Loucy (cell line): Measurements from ENCODE around the gene DCD.

Experiments used
- EZH2phosphoT487 ChIP-seq: fragments of 200-600 bp; IDR thresholded peaks from 2 replicates; pipeline ENCODE4 v1.6.1; 2018; ENCODE audit warnings: antibody characterized with exemption, mild to moderate bottlenecking, moderate library complexity, borderline replicate concordance
- TF ChIP-seq, protein P1 (sequence below): fragments of 200-600 bp; sonication (generic); conservative IDR thresholded peaks from 2 replicates; pipeline ENCODE4 v1.5.1; 2014; ENCODE audit warnings: mild to moderate bottlenecking, antibody characterized with exemption, low read length

- TF ChIP-seq EZH2phosphoT487, result no peak
- TF ChIP-seq, protein P1, sequence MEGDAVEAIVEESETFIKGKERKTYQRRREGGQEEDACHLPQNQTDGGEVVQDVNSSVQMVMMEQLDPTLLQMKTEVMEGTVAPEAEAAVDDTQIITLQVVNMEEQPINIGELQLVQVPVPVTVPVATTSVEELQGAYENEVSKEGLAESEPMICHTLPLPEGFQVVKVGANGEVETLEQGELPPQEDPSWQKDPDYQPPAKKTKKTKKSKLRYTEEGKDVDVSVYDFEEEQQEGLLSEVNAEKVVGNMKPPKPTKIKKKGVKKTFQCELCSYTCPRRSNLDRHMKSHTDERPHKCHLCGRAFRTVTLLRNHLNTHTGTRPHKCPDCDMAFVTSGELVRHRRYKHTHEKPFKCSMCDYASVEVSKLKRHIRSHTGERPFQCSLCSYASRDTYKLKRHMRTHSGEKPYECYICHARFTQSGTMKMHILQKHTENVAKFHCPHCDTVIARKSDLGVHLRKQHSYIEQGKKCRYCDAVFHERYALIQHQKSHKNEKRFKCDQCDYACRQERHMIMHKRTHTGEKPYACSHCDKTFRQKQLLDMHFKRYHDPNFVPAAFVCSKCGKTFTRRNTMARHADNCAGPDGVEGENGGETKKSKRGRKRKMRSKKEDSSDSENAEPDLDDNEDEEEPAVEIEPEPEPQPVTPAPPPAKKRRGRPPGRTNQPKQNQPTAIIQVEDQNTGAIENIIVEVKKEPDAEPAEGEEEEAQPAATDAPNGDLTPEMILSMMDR, result no peak
These were observed 49.2 kb downstream of the DCD start for GRCh38 chr12:54598970-54599369.
